T-helper 17 cell (primary cell): ENCODE data around the gene GDA. TPM values are rescaled to one million over a fixed set of nuclear protein-coding genes. Genes with fewer than 3 reads are reported as not detected.

ENCODE experiments used
- ATAC-seq: fragments of 150-1000 bp; cut with Tn5 transposase; 2 replicates; pipeline ENCODE4 v1.10.0; 2021; ENCODE audit warnings: mild to moderate bottlenecking, moderate library complexity
- DNase-seq, 3 donors: peaks; one replicate each; pipeline versions ENCODE4 v3.0.0 to v3.0.0-alpha.2; 2020 to 2021
- H3K9me3 ChIP-seq: one replicate; pipeline ENCODE4 v1.7.0; 2013; ENCODE audit warnings: low read length, mild to moderate bottlenecking; ENCODE audit not compliant: control insufficient read depth, poor library complexity, severe bottlenecking
- H3K27ac Mint-ChIP-seq: one replicate; pipeline ENCODE4 v1.8.0; 2022; ENCODE audit warnings: mild to moderate bottlenecking, moderate library complexity, mixed read lengths
- H3K27me3 Mint-ChIP-seq: one replicate; pipeline ENCODE4 v1.8.0; 2022; ENCODE audit warnings: mixed read lengths
- H3K36me3 Mint-ChIP-seq: one replicate; pipeline ENCODE4 v1.8.0; 2022; ENCODE audit warnings: low read depth, mixed read lengths
- H3K4me1 Mint-ChIP-seq: one replicate; pipeline ENCODE4 v1.8.0; 2022; ENCODE audit warnings: mild to moderate bottlenecking, mixed read lengths
- H3K4me3 Mint-ChIP-seq: one replicate; pipeline ENCODE4 v1.8.0; 2022; ENCODE audit warnings: mild to moderate bottlenecking, moderate library complexity, mixed read lengths
- total RNA-seq, 4 donors: library from RNA in 2 of 4; stranded (reverse) in 2 of 4; gene quantifications; one replicate each; pipeline ENCODE4 v1.2.3 and lab custom pipeline; 2022 to 2026

Gene GDA
- total RNA-seq, 2 donors from 2014 or later = not detected

- H3K4me3 Mint-ChIP-seq = no peak overlapping the region
- no peak overlapping the region for H3K27ac Mint-ChIP-seq
- DNase-seq (no peak), ATAC-seq (no peak)
- no peaks in the 10 kb centered on the region for H3K9me3 ChIP-seq
- no peaks in the 10 kb centered on the region for H3K36me3 Mint-ChIP-seq
- H3K27me3 Mint-ChIP-seq = no peaks in the 10 kb centered on the region
- H3K4me1 Mint-ChIP-seq = no peaks in the 10 kb centered on the region
These were observed 9.4 kb downstream of the GDA start for GRCh38 chr9:72158680-72159079.

- H3K4me3 Mint-ChIP-seq = no peak overlapping the region
- H3K9me3 ChIP-seq = no peaks in the 10 kb centered on the region
- H3K36me3 Mint-ChIP-seq = no peaks in the 10 kb centered on the region
- no peaks in the 10 kb centered on the region for H3K27me3 Mint-ChIP-seq
- DNase-seq (no peak), ATAC-seq (no peak)
- no peaks in the 10 kb centered on the region for H3K4me1 Mint-ChIP-seq
- no peak overlapping the region for H3K27ac Mint-ChIP-seq
These were observed 11.3 kb downstream of the GDA start for GRCh38 chr9:72160446-72161123.

GRCh38 chr9:72165326-72165725 lies 16.1 kb downstream of the GDA start:
- H3K9me3 ChIP-seq = no peaks in the 10 kb centered on the region
- no peak overlapping the region for H3K27ac Mint-ChIP-seq
- peaks cover 10% of the 10 kb centered on the region for H3K27me3 Mint-ChIP-seq
- DNase-seq (no peak), ATAC-seq (no peak)
- H3K36me3 Mint-ChIP-seq = no peaks in the 10 kb centered on the region
- H3K4me3 Mint-ChIP-seq = no peak overlapping the region
- peaks cover 2% of the 10 kb centered on the region for H3K4me1 Mint-ChIP-seq

- ATAC-seq = no peak
- peaks cover 2% of the 10 kb centered on the region for H3K4me1 Mint-ChIP-seq
- no peak for DNase-seq
- H3K27me3 Mint-ChIP-seq = peaks cover 14% of the 10 kb centered on the region
- H3K36me3 Mint-ChIP-seq = no peaks in the 10 kb centered on the region
- no peak overlapping the region for H3K4me3 Mint-ChIP-seq
- no peak overlapping the region for H3K27ac Mint-ChIP-seq
- no peaks in the 10 kb centered on the region for H3K9me3 ChIP-seq
These were observed 16.7 kb downstream of the GDA start for GRCh38 chr9:72165821-72166547.

- no peak for DNase-seq
- H3K27me3 Mint-ChIP-seq = peaks cover 23% of the 10 kb centered on the region
- no peaks in the 10 kb centered on the region for H3K36me3 Mint-ChIP-seq
These were observed 18.8 kb downstream of the GDA start for GRCh38 chr9:72168075-72168474.

GRCh38 chr9:72169178-72169577 lies 19.9 kb downstream of the GDA start:
- no peak for ATAC-seq
- no peaks in the 10 kb centered on the region for H3K9me3 ChIP-seq
- H3K4me3 Mint-ChIP-seq = no peak overlapping the region
- peaks cover 32% of the 10 kb centered on the region for H3K27me3 Mint-ChIP-seq
- no peak overlapping the region for H3K27ac Mint-ChIP-seq
- DNase-seq = no peak
- no peaks in the 10 kb centered on the region for H3K36me3 Mint-ChIP-seq
- peaks cover 2% of the 10 kb centered on the region for H3K4me1 Mint-ChIP-seq

More at GRCh38 chr9:72168075-72168474, 18.8 kb downstream of the GDA start:
- Mint-ChIP-seq H3K4me1 (peaks cover 2% of the 10 kb centered on the region), H3K27ac (no peak overlapping the region), H3K4me3 (no peak overlapping the region)
- ATAC-seq = no peak
- H3K9me3 ChIP-seq = no peaks in the 10 kb centered on the region

GRCh38 chr9:72173080-72173479 lies 23.8 kb downstream of the GDA start:
- Mint-ChIP-seq H3K4me3 (no peak overlapping the region), H3K36me3 (no peaks in the 10 kb centered on the region), H3K4me1 (no peaks in the 10 kb centered on the region), H3K27ac (no peak overlapping the region), H3K27me3 (peaks cover 27% of the 10 kb centered on the region)
- no peaks in the 10 kb centered on the region for H3K9me3 ChIP-seq
- DNase-seq (no peak), ATAC-seq (no peak)

GRCh38 chr9:72185561-72185960 lies 36.3 kb downstream of the GDA start:
- H3K27me3 Mint-ChIP-seq = peaks cover 6% of the 10 kb centered on the region
- DNase-seq (no peak), ATAC-seq (no peak)
- H3K4me3 Mint-ChIP-seq = no peak overlapping the region
- H3K36me3 Mint-ChIP-seq = no peaks in the 10 kb centered on the region
- no peaks in the 10 kb centered on the region for H3K9me3 ChIP-seq
- no peak overlapping the region for H3K27ac Mint-ChIP-seq
- H3K4me1 Mint-ChIP-seq = no peaks in the 10 kb centered on the region

GRCh38 chr9:72187121-72187695 lies 38.0 kb downstream of the GDA start:
- no peaks in the 10 kb centered on the region for H3K4me1 Mint-ChIP-seq
- no peak for ATAC-seq
- H3K27me3 Mint-ChIP-seq = peaks cover 6% of the 10 kb centered on the region
- no peaks in the 10 kb centered on the region for H3K9me3 ChIP-seq
- no peak overlapping the region for H3K4me3 Mint-ChIP-seq
- H3K27ac Mint-ChIP-seq = no peak overlapping the region
- DNase-seq = no peak
- no peaks in the 10 kb centered on the region for H3K36me3 Mint-ChIP-seq

GRCh38 chr9:72188232-72188631 lies 39.0 kb downstream of the GDA start:
- no peaks in the 10 kb centered on the region for H3K36me3 Mint-ChIP-seq
- H3K4me1 Mint-ChIP-seq = no peaks in the 10 kb centered on the region
- ATAC-seq (no peak), DNase-seq (no peak)
- H3K4me3 Mint-ChIP-seq = no peak overlapping the region
- no peak overlapping the region for H3K27ac Mint-ChIP-seq
- H3K27me3 Mint-ChIP-seq = peaks cover 9% of the 10 kb centered on the region
- no peaks in the 10 kb centered on the region for H3K9me3 ChIP-seq

- no peak for DNase-seq
- peaks cover 25% of the 10 kb centered on the region for H3K27me3 Mint-ChIP-seq
- H3K36me3 Mint-ChIP-seq = no peaks in the 10 kb centered on the region
- no peaks in the 10 kb centered on the region for H3K4me1 Mint-ChIP-seq
- no peak for ATAC-seq
- H3K4me3 Mint-ChIP-seq = no peak overlapping the region
- H3K9me3 ChIP-seq = no peaks in the 10 kb centered on the region
- no peak overlapping the region for H3K27ac Mint-ChIP-seq
These were observed 44.2 kb downstream of the GDA start for GRCh38 chr9:72193478-72193881.

- no peaks in the 10 kb centered on the region for H3K36me3 Mint-ChIP-seq
- peaks cover 5% of the 10 kb centered on the region for H3K4me1 Mint-ChIP-seq
- ATAC-seq (no peak), DNase-seq (no peak)
- H3K27ac Mint-ChIP-seq = peak overlapping the region; percentile 39
- H3K4me3 Mint-ChIP-seq = no peak overlapping the region
- no peaks in the 10 kb centered on the region for H3K9me3 ChIP-seq
- H3K27me3 Mint-ChIP-seq = peaks cover 33% of the 10 kb centered on the region
These were observed 50.0 kb downstream of the GDA start for GRCh38 chr9:72199238-72199637.

GRCh38 chr9:72200452-72200851 lies 51.2 kb downstream of the GDA start:
- Mint-ChIP-seq H3K4me1 (peaks cover 5% of the 10 kb centered on the region), H3K27ac (no peak overlapping the region), H3K4me3 (no peak overlapping the region), H3K27me3 (peaks cover 25% of the 10 kb centered on the region), H3K36me3 (no peaks in the 10 kb centered on the region)
- ATAC-seq (no peak), DNase-seq (no peak)
- no peaks in the 10 kb centered on the region for H3K9me3 ChIP-seq
